Left kidney (tissue), 2 donors: Measurements from ENCODE around the gene KISS1. TPM values are rescaled to one million over a fixed set of nuclear protein-coding genes. Genes with fewer than 3 reads are reported as not detected.

ENCODE experiments used
- DNase-seq: peaks from one replicate; pipeline ENCODE4 v3.0.0-alpha.2; 2013
- polyA plus RNA-seq: library from polyadenylated mRNA; unstranded; fragments of 120-200 nt; gene quantifications from one replicate; pipeline ENCODE4 v1.2.1, GENCODE V29; 2013; ENCODE audit not compliant: insufficient read length

Gene KISS1
- polyA plus RNA-seq, 1 donor: not detected

- DNase-seq: no peak
Observed at GRCh38 chr1:204155881-204156280, 40.4 kb downstream of the KISS1 start.

GRCh38 chr1:204154568-204155255, 41.6 kb downstream of the KISS1 start:
- no peak for DNase-seq

- DNase-seq: no peak
Observed at GRCh38 chr1:204153667-204154066, 42.6 kb downstream of the KISS1 start.

- DNase-seq: no peak
Observed at GRCh38 chr1:204152310-204153044, 43.8 kb downstream of the KISS1 start.

- DNase-seq: peak; percentile 60
Observed at GRCh38 chr1:204151552-204152309, 44.6 kb downstream of the KISS1 start, which contains the start of gene ETNK2. Gene ETNK2, minus strand, starts transcription at chr1:204152044. Its CDS starts 192 bp downstream, at chr1:204151852.

- no peak for DNase-seq
Observed at GRCh38 chr1:204150702-204151551, 45.4 kb downstream of the KISS1 start.

GRCh38 chr1:204149635-204150565, 46.4 kb downstream of the KISS1 start:
- DNase-seq: no peak

- DNase-seq: no peak
Observed at GRCh38 chr1:204149107-204149506, 47.2 kb downstream of the KISS1 start.

GRCh38 chr1:204147406-204148383, 48.6 kb downstream of the KISS1 start:
- no peak for DNase-seq

- no peak for DNase-seq
Observed at GRCh38 chr1:204146965-204147364, 49.3 kb downstream of the KISS1 start.

- no peak for DNase-seq
Observed at GRCh38 chr1:204146309-204146708, 50.0 kb downstream of the KISS1 start.

GRCh38 chr1:204145033-204145504, 51.2 kb downstream of the KISS1 start:
- no peak for DNase-seq

- no peak for DNase-seq
Observed at GRCh38 chr1:204143276-204144041, 52.8 kb downstream of the KISS1 start.

GRCh38 chr1:204142032-204142974, 54.0 kb downstream of the KISS1 start:
- DNase-seq: no peak

GRCh38 chr1:204141131-204141530, 55.2 kb downstream of the KISS1 start:
- no peak for DNase-seq
